ENCODE results near the gene IL1A.

IL1A gene

GRCh38 chr2:112830682-112831512 is 46.6 kb upstream of the IL1A start:
- CTCF ChIA-PET = interaction anchor here (0.8 to 1.9 kb wide), 5 partner anchors 11 to 54 kb away, joined by 3 to 12 read pairs (median 4); no protein-coding TSS in a partner anchor
- POLR2A ChIA-PET = no interaction called here
- DNase-seq (ENCODE audit: extremely low spot score) = no peak
- TF ChIP-seq CTCF (IDR thresholded peaks at IDR 0.05; ENCODE audit: control extremely low read depth, extremely low read depth, low read depth, missing control alignments) = no peak

GRCh38 chr2:112829961-112830681 is 45.8 kb upstream of the IL1A start:
- POLR2A ChIA-PET = no interaction called here
- CTCF ChIA-PET = interaction anchor here (0.8 to 1.9 kb wide), 7 partner anchors 11 to 88 kb away, joined by 3 to 12 read pairs (median 4); no protein-coding TSS in a partner anchor
- TF ChIP-seq CTCF (IDR thresholded peaks at IDR 0.05; ENCODE audit: control extremely low read depth, extremely low read depth, low read depth, missing control alignments) = no peak
- DNase-seq (ENCODE audit: extremely low spot score) = no peak

GRCh38 chr2:112829101-112829960 is 45.0 kb upstream of the IL1A start:
- DNase-seq (ENCODE audit: extremely low spot score) = no peak
- CTCF ChIA-PET = interaction anchor here (1.0 to 1.9 kb wide), 6 partner anchors 10 to 87 kb away, joined by 3 to 12 read pairs (median 4); no protein-coding TSS in a partner anchor
- no peak for TF ChIP-seq CTCF (IDR thresholded peaks at IDR 0.05; ENCODE audit: control extremely low read depth, extremely low read depth, low read depth, missing control alignments)
- POLR2A ChIA-PET = no interaction called here

- TF ChIP-seq CTCF (IDR thresholded peaks at IDR 0.05; ENCODE audit: control extremely low read depth, extremely low read depth, low read depth, missing control alignments) = no peak
- ChIA-PET CTCF (interaction anchor here (1.2 to 1.5 kb wide), 3 partner anchors 14 to 79 kb away, joined by 3 to 4 read pairs (median 4); no protein-coding TSS in a partner anchor), POLR2A (no interaction called here)
- no peak for DNase-seq (ENCODE audit: extremely low spot score)
These were observed 44.0 kb upstream of the IL1A start for GRCh38 chr2:112828251-112828691.

- ChIA-PET CTCF (interaction anchor here (1.2 to 1.5 kb wide), 3 partner anchors 13 to 78 kb away, joined by 3 to 4 read pairs (median 4); no protein-coding TSS in a partner anchor), POLR2A (interaction anchor here (0.7 kb wide), 1 partner anchor 17 kb away, joined by 3 read pairs; no protein-coding TSS in a partner anchor)
- no peak for TF ChIP-seq CTCF (IDR thresholded peaks at IDR 0.05; ENCODE audit: control extremely low read depth, extremely low read depth, low read depth, missing control alignments)
- DNase-seq (ENCODE audit: extremely low spot score) = no peak
These were observed 43.4 kb upstream of the IL1A start for GRCh38 chr2:112827604-112828185.
